GM19351 (cell line): Measurements from ENCODE around the gene LRMDA.

Experiments used
- ATAC-seq: cut with Tn5 transposase; IDR thresholded peaks from one replicate; pipeline ENCODE4 v1.9.1; 2021; ENCODE audit warnings: mild to moderate bottlenecking, moderate library complexity; ENCODE audit not compliant: unreplicated experiment

Gene LRMDA

GRCh38 chr10:75431180-75432111 is at the start of gene LRMDA:
LRMDA (plus strand) TSS chr10:75431624.
- no peak for ATAC-seq

- no peak for ATAC-seq
These were observed 45.3 kb upstream of the LRMDA start for GRCh38 chr10:75386128-75386527.

- ATAC-seq = no peak
These were observed 43.3 kb upstream of the LRMDA start for GRCh38 chr10:75388082-75388481.

- ATAC-seq = no peak
These were observed 41.2 kb upstream of the LRMDA start for GRCh38 chr10:75390178-75390577.

GRCh38 chr10:75392271-75392670 is 39.2 kb upstream of the LRMDA start:
- no peak for ATAC-seq

- ATAC-seq = no peak
These were observed 38.7 kb upstream of the LRMDA start for GRCh38 chr10:75392744-75393143.

GRCh38 chr10:75394221-75394620 is 37.2 kb upstream of the LRMDA start:
- no peak for ATAC-seq

GRCh38 chr10:75395066-75395931 is 36.1 kb upstream of the LRMDA start:
- ATAC-seq = no peak

- ATAC-seq = no peak
These were observed 35.3 kb upstream of the LRMDA start for GRCh38 chr10:75395932-75396630.

- ATAC-seq = no peak
These were observed 34.6 kb upstream of the LRMDA start for GRCh38 chr10:75396631-75397495.

- no peak for ATAC-seq
These were observed 33.8 kb upstream of the LRMDA start for GRCh38 chr10:75397496-75398199.

GRCh38 chr10:75398200-75398691 is 33.2 kb upstream of the LRMDA start:
- no peak for ATAC-seq

- ATAC-seq = no peak
These were observed 32.5 kb upstream of the LRMDA start for GRCh38 chr10:75398692-75399460.

GRCh38 chr10:75399461-75400162 is 31.8 kb upstream of the LRMDA start:
- ATAC-seq = peak; percentile 32

- no peak for ATAC-seq
These were observed 31.2 kb upstream of the LRMDA start for GRCh38 chr10:75400163-75400770.

- peak; percentile 28 for ATAC-seq
These were observed 30.5 kb upstream of the LRMDA start for GRCh38 chr10:75400771-75401568.
